Ectodermal cell (in vitro differentiated cells): ENCODE measurements around the gene REST.

Experiments
- H3K27ac ChIP-seq: 2 replicates; pipeline ENCODE4 v1.7.0; 2013; ENCODE audit warnings: mild to moderate bottlenecking, low read depth, low read length; ENCODE audit not compliant: insufficient read depth, poor library complexity, severe bottlenecking
- H3K27me3 ChIP-seq: 2 replicates; pipeline ENCODE4 v1.7.0; 2013; ENCODE audit warnings: mild to moderate bottlenecking, low read length; ENCODE audit not compliant: insufficient read depth, control insufficient read depth, poor library complexity, severe bottlenecking
- H3K36me3 ChIP-seq: one replicate; pipeline ENCODE4 v1.7.0; 2013; ENCODE audit warnings: low read length; ENCODE audit not compliant: control insufficient read depth, insufficient read depth
- H3K4me1 ChIP-seq: one replicate; pipeline ENCODE4 v1.7.0; 2013; ENCODE audit warnings: low read length; ENCODE audit not compliant: control insufficient read depth, insufficient read depth
- H3K4me3 ChIP-seq: 2 replicates; pipeline ENCODE4 v1.7.0; 2013; ENCODE audit warnings: low read depth, low read length, control low read depth; ENCODE audit not compliant: insufficient read depth
- H3K9me3 ChIP-seq: 2 replicates; pipeline ENCODE4 v1.7.0; 2013; ENCODE audit warnings: mild to moderate bottlenecking, low read length, moderate library complexity; ENCODE audit not compliant: control insufficient read depth
- WGBS, 2 experiments: methylation state at CpG; one replicate each; pipeline ENCODE4 v1.1.7; 2013; ENCODE audit warnings: missing lambda C conversion rate in 2 of 2; 5-methylcytosine and 5-hydroxymethylcytosine counted together

REST gene

DNA sequence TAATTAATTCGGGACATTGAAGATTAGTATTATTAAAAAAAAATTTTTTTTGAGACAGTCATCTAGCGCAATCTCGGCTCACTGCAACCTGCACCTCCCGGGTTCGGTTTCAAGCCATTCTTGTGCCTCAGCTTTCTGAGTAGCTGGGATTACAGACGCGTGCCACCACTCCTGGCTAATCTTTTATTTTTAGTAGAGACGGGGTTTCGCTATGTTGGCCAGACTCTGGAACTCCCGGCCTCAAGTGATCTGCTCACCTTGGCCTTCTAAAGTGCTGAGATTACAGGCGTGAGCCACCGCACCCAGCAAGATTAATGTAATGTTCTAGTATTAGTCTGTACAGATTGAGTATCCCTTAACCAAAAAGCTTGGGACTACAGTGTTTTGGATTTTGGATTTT is 32.7 kb downstream of the REST start:
- Histone ChIP-seq H3K27ac (no peak overlapping the region), H3K27me3 (no peaks in the 10 kb centered on the region), H3K4me1 (no peaks in the 10 kb centered on the region), H3K9me3 (no peaks in the 10 kb centered on the region), H3K4me3 (no peak overlapping the region), H3K36me3 (no peaks in the 10 kb centered on the region)
- WGBS, 2 experiments, result 91 to 95% methylated on average over 12 of the region's 12 CpGs

DNA sequence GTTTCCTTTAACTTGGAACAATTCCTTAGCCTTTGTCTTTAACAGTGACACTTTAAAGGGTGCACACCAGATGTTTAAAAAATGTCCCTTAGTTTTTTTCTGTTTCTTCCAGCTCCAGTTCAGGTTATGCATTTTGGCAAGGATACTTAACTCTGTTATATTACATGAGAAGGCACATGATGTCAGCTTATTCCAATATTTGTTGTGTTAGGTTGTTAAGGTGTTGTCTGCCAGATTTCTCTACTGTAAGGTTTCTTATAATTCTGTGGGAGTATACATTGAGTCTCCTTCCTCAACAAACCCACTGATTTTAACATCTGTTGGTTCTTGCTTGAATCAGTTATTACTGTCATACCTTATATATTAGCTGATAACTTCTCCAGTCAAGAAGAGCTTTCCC is 33.3 kb downstream of the REST start:
- no peaks in the 10 kb centered on the region for H3K27me3 ChIP-seq
- no peaks in the 10 kb centered on the region for H3K36me3 ChIP-seq
- no peak overlapping the region for H3K4me3 ChIP-seq
- no peak overlapping the region for H3K27ac ChIP-seq
- no peaks in the 10 kb centered on the region for H3K9me3 ChIP-seq
- H3K4me1 ChIP-seq, result no peaks in the 10 kb centered on the region

DNA sequence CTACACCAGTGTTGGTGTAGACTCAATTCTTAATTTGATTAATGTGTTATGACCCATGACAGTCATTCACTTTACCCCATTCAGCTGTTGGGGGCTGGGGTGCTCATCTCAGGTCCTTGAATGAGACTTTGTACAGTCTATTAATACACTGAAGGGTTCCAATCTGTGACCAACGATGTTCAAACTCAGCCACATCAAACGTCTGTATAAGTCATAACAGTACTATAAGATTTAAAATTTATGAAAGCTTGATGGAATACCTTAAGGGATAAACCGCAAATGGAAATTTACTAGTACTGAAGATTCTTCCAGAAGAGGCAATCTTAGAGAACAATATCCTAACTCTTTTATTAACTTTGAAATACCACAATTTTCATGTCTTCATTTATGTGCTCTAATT is 33.7 kb downstream of the REST start:
- Histone ChIP-seq H3K4me1 (no peaks in the 10 kb centered on the region), H3K36me3 (no peaks in the 10 kb centered on the region), H3K27me3 (no peaks in the 10 kb centered on the region), H3K27ac (no peak overlapping the region), H3K9me3 (no peaks in the 10 kb centered on the region), H3K4me3 (no peak overlapping the region)
- WGBS, 2 experiments, result 95 to 96% methylated on average over 3 of the region's 3 CpGs

DNA sequence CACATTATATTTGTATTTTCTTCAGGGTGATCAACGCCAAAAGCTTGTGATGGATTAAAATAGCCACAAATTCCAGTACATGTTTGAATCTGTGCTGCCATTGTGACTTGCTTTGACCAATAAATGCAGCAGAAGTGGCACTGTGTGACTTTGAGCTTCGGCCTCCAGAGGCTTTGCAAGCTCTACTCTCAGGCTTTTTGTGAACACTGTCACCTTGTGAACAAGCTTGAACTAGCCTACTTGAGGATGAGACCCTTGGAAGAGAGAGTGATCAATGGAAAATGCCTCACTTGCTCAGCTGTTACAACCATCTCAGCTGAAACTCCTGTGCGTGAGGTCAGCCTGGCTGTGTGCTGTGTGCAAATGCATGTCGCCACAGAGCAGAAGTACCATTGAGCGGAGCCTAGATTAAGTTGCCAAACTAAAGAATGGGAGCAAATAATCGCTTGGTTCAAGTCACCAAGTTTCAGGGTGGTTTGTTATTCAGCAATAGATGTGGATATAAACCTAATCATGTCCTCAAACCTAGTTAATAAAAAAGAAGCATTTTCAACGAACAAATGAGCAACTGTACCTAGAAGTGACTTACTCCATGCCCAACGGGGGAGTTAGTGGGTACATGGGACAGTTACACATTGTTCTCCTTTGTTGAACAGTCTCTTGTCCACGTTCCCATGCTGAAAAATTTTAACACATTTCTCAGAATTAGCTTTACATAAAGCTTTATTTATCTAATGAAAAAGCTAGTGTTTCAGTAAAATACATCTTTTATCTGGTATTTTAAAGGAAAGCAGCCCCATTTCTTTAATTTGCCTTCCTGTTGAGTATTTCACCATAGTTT is 46.2 kb downstream of the REST start:
- no peaks in the 10 kb centered on the region for H3K4me1 ChIP-seq
- 91 to 92% methylated on average over 8 to 9 of the region's 9 CpGs for WGBS, 2 experiments
- no peaks in the 10 kb centered on the region for H3K9me3 ChIP-seq
- no peaks in the 10 kb centered on the region for H3K27me3 ChIP-seq
- no peak overlapping the region for H3K4me3 ChIP-seq
- no peaks in the 10 kb centered on the region for H3K36me3 ChIP-seq
- H3K27ac ChIP-seq, result no peak overlapping the region

DNA sequence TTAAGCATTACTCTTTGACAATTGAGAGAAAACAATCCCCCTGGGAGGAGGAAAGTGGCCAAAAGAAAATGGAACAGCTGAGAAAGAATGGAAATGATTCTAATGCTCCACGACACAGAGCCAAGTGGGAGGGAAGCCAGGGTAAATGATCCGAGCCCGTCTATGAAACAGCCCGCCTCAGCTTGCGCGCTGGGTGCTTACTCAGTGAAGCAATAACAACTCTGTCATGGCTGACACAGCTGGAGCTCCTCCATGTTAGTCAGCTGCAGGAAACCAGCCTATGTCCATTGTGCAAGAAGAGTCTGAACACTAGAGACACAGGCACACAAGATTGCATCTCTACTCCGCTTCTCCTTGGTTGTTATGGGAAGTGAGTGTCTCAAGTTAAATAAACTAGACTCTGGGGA is 50.4 kb downstream of the REST start:
- Histone ChIP-seq H3K27ac (no peak overlapping the region), H3K27me3 (no peaks in the 10 kb centered on the region), H3K36me3 (no peaks in the 10 kb centered on the region), H3K4me1 (no peaks in the 10 kb centered on the region), H3K4me3 (no peak overlapping the region), H3K9me3 (no peaks in the 10 kb centered on the region)
- 82 to 86% methylated on average over 7 of the region's 7 CpGs for WGBS, 2 experiments

DNA sequence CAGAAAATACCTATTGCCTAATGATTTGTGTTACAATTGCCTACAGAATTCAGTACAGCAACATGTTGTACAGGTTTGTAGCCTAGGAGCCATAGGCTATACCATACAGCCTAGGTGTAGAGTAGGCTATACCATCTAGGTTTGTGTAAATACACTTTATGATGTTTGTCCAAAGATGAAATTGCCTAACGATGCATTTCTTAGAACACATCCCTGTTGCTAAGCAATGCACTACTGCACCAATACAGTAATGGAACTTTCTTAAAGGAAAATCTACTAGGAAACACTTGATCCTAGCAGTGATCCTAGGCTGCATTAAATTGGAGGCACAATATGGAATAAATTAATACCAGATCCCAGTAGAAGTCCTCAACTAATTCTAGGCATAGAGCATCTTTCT is 51.4 kb downstream of the REST start:
- H3K4me3 ChIP-seq, result no peak overlapping the region
- no peaks in the 10 kb centered on the region for H3K27me3 ChIP-seq
- H3K4me1 ChIP-seq, result no peaks in the 10 kb centered on the region
- no peaks in the 10 kb centered on the region for H3K36me3 ChIP-seq
- H3K9me3 ChIP-seq, result no peaks in the 10 kb centered on the region
- 94 to 100% methylated on average over 1 of the region's 1 CpG for WGBS, 2 experiments
- no peak overlapping the region for H3K27ac ChIP-seq

DNA sequence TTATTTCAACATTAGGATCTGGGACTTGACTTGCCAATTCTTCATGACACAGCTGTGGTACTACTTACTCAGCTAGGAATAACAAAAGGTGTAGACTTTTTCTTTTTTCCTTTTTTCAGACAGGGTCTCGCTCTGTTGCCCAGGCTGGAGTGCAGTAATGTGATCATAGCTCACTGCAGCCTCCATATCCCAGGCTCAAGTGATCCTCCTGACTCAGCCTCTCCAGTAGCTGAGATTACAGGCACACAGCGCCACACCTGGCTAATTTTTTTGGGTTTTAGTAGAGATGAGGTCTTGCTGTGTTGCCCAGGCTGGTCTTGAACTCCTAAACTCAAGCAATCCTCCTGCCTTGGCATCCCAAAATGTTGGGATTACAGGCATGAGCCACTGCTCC is 53.4 kb downstream of the REST start:
- 85 to 100% methylated on average over 2 of the region's 2 CpGs for WGBS, 2 experiments
- H3K27ac ChIP-seq, result no peak overlapping the region
- H3K36me3 ChIP-seq, result peaks cover 7% of the 10 kb centered on the region
- no peak overlapping the region for H3K4me3 ChIP-seq
- no peaks in the 10 kb centered on the region for H3K4me1 ChIP-seq
- H3K27me3 ChIP-seq, result no peaks in the 10 kb centered on the region
- no peaks in the 10 kb centered on the region for H3K9me3 ChIP-seq

DNA sequence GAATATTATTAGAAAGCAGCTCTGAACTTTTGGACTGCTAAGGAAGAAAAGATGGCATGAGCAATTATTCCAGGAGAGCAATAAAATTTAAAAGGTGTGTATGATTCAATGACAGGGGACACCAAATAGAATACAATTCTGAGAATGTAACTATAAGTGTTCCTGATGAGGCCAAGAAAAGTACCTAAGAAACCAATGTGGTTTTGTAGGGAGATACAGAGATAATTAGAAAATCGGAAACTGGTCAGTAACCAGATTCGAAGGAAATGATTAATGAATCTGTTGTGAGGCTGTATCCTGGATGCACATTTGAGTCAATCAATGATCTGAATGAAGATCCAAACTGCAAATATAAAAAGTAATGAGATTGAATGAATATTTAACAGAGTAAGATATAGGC is 63.7 kb downstream of the REST start:
- H3K27me3 ChIP-seq, result no peaks in the 10 kb centered on the region
- peaks cover 5% of the 10 kb centered on the region for H3K4me1 ChIP-seq
- H3K36me3 ChIP-seq, result peaks cover 21% of the 10 kb centered on the region
- WGBS, 2 experiments, result 95 to 97% methylated on average over 2 of the region's 2 CpGs
- H3K27ac ChIP-seq, result no peak overlapping the region
- H3K9me3 ChIP-seq, result no peaks in the 10 kb centered on the region
- no peak overlapping the region for H3K4me3 ChIP-seq

DNA sequence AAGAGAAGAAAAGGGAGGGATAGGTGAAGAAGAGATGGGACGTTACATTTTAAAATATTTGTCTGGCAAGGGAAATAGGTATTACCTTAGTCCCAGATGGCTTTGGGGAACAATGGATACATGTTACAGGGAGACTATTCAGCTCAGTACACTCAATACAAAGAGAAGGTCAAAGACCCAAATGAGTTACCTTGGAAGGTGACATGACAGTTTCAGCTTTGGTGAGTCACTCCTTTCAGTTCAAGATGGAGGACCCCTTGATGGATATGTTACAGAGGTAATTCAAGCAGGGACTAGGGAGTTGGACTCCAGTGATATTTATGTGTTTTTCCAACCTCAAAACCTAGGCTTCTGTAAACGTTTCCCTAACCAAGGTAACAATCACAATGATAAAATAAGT is 64.7 kb downstream of the REST start:
- Histone ChIP-seq H3K4me3 (no peak overlapping the region), H3K36me3 (peaks cover 21% of the 10 kb centered on the region), H3K4me1 (peaks cover 5% of the 10 kb centered on the region), H3K27me3 (no peaks in the 10 kb centered on the region), H3K9me3 (no peaks in the 10 kb centered on the region), H3K27ac (no peak overlapping the region)
- WGBS, 2 experiments, result 93 to 98% methylated on average over 2 of the region's 2 CpGs

DNA sequence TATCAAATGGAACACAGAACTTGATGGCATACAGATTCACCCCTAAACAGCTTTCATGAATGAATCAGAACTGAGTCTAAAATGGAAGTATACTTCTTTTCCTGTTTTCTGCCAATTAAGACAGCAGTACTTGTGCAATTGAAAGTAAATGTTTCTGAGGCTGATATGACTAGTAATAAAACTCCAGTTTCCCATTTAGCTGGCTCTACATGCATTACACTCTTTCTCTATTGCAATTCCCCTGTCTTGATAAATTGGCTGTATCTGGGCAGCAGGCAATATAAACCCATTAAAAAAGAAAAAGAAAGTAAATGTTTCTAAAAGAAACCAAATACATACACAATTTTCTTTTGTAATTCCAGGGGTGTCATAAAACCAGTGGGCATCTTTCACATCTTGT is 65.1 kb downstream of the REST start:
- H3K36me3 ChIP-seq, result peaks cover 21% of the 10 kb centered on the region
- H3K27ac ChIP-seq, result no peak overlapping the region
- H3K27me3 ChIP-seq, result no peaks in the 10 kb centered on the region
- peaks cover 5% of the 10 kb centered on the region for H3K4me1 ChIP-seq
- no peaks in the 10 kb centered on the region for H3K9me3 ChIP-seq
- no peak overlapping the region for H3K4me3 ChIP-seq

DNA sequence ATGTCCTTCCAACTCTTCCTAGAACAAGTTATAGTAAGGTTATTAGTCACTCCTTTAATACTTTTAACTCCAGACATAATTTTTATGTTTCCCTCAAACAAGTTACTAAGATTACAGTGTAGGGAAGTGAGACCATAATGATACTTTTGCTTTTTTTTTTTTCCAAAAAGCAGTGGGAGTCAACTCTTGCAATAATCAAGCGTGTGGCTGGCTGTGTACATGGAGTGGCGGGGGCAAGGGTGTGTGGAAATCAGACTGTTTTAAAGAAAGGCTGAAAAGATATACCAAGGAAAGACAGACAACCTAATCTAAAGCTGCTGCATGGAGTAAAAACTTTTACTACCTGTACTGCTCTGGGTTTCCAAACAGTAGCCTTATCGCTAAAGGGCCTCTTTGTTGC is 65.6 kb downstream of the REST start:
- WGBS, 2 experiments, result 99 to 100% methylated on average over 3 of the region's 3 CpGs
- H3K36me3 ChIP-seq, result peaks cover 21% of the 10 kb centered on the region

More for the DNA sequence above, 65.6 kb downstream of the REST start:
- no peaks in the 10 kb centered on the region for H3K9me3 ChIP-seq
- no peaks in the 10 kb centered on the region for H3K27me3 ChIP-seq
- peaks cover 5% of the 10 kb centered on the region for H3K4me1 ChIP-seq
- no peak overlapping the region for H3K27ac ChIP-seq
- H3K4me3 ChIP-seq, result no peak overlapping the region
